A673 (cell line): ENCODE data around the gene PAX7.

Experiments
- EZH2 ChIP-seq: fragments of 200-600 bp; sonication (generic); IDR thresholded peaks from 2 replicates; pipeline ENCODE4 v1.6.1; 2017; ENCODE audit warnings: borderline replicate concordance, low read depth, mild to moderate bottlenecking, mixed read lengths, antibody characterized with exemption, low read length; ENCODE audit not compliant: poor library complexity, severe bottlenecking
- TF ChIP-seq, protein P1 (sequence below): fragments of 300-800, 200-600 bp; sonication (generic); conservative IDR thresholded peaks from 2 replicates; pipeline ENCODE4 v1.5.1; 2017; ENCODE audit warnings: low read depth, mild to moderate bottlenecking, antibody characterized with exemption, low read length, moderate library complexity, mixed read lengths

DNA sequence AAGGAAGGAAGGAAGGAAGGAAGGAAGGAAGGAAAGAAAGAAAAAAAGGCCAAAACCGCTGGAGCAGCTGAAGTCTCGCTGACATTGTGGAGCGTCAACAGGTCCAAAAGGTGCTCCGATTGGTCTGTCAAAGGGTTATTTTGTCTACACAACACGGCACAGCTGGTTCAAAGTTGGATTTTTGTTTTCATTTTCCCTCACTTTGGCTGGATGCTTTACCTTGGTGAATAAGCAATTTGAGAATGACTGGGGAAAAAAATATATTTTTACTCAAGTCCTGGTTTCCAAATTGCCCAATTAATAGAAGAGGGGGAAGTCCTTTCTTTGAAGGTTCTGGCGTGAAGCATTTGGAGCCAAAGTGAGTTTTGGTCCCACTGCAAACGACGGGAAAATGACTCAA is 19.3 kb upstream of the PAX7 start:
- no peak for TF ChIP-seq EZH2
- TF ChIP-seq, protein P1, sequence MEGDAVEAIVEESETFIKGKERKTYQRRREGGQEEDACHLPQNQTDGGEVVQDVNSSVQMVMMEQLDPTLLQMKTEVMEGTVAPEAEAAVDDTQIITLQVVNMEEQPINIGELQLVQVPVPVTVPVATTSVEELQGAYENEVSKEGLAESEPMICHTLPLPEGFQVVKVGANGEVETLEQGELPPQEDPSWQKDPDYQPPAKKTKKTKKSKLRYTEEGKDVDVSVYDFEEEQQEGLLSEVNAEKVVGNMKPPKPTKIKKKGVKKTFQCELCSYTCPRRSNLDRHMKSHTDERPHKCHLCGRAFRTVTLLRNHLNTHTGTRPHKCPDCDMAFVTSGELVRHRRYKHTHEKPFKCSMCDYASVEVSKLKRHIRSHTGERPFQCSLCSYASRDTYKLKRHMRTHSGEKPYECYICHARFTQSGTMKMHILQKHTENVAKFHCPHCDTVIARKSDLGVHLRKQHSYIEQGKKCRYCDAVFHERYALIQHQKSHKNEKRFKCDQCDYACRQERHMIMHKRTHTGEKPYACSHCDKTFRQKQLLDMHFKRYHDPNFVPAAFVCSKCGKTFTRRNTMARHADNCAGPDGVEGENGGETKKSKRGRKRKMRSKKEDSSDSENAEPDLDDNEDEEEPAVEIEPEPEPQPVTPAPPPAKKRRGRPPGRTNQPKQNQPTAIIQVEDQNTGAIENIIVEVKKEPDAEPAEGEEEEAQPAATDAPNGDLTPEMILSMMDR: no peak
